H9 (cell line): ENCODE data around the gene GRID2. TPM values are rescaled to one million over a fixed set of nuclear protein-coding genes. Genes with fewer than 3 reads are reported as not detected.

Experiments
- DNase-seq: peaks from one replicate; pipeline ENCODE4 v3.0.0-alpha.2; 2017
- H2AFZ ChIP-seq: one replicate; pipeline ENCODE4 v1.6.1; 2013; ENCODE audit warnings: mild to moderate bottlenecking, low read length, control low read depth, moderate library complexity
- H2AK5ac ChIP-seq: 2 replicates; pipeline ENCODE4 v1.6.1; 2013; ENCODE audit warnings: low read length, control low read depth, mixed read lengths; ENCODE audit not compliant: insufficient read length
- H2BK120ac ChIP-seq: one replicate; pipeline ENCODE4 v1.6.1; 2013; ENCODE audit warnings: low read depth, mild to moderate bottlenecking, low read length, control low read depth, inconsistent platforms; ENCODE audit not compliant: poor library complexity, severe bottlenecking
- H2BK12ac ChIP-seq: 2 replicates; pipeline ENCODE4 v1.6.1; 2013; ENCODE audit warnings: low read length, control low read depth, mixed read lengths, low read depth; ENCODE audit not compliant: insufficient read length
- H2BK15ac ChIP-seq: 2 replicates; pipeline ENCODE4 v1.6.1; 2013; ENCODE audit warnings: low read depth, low read length, control low read depth
- H2BK20ac ChIP-seq: one replicate; pipeline ENCODE4 v1.6.1; 2013; ENCODE audit warnings: low read depth, mild to moderate bottlenecking, low read length, control low read depth, inconsistent platforms; ENCODE audit not compliant: poor library complexity, severe bottlenecking
- H2BK5ac ChIP-seq: 2 replicates; pipeline ENCODE4 v1.6.1; 2013; ENCODE audit warnings: low read length, control low read depth, mixed read lengths; ENCODE audit not compliant: insufficient read length
- H3K14ac ChIP-seq: 2 replicates; pipeline ENCODE4 v1.6.1; 2013; ENCODE audit warnings: low read length, control low read depth; ENCODE audit not compliant: insufficient read depth
- H3K18ac ChIP-seq: 2 replicates; pipeline ENCODE4 v1.6.1; 2013; ENCODE audit warnings: low read depth, mild to moderate bottlenecking, mixed read lengths, low read length, control low read depth; ENCODE audit not compliant: insufficient read length
- H3K23ac ChIP-seq: 2 replicates; pipeline ENCODE4 v1.6.1; 2013; ENCODE audit warnings: low read length, control low read depth, mixed read lengths, low read depth; ENCODE audit not compliant: insufficient read length
- H3K23me2 ChIP-seq: 2 replicates; pipeline ENCODE4 v1.6.1; 2013; ENCODE audit warnings: low read depth, mild to moderate bottlenecking, mixed read lengths, low read length, control low read depth; ENCODE audit not compliant: insufficient read length, poor library complexity, severe bottlenecking
- H3K27ac ChIP-seq: 2 replicates; pipeline ENCODE4 v1.5.1; 2013; ENCODE audit warnings: low read length, control low read depth, mixed read lengths, low read depth; ENCODE audit not compliant: insufficient read length
- H3K27me3 ChIP-seq: 2 replicates; pipeline ENCODE4 v1.6.1; 2013; ENCODE audit warnings: low read length, control low read depth, inconsistent platforms; ENCODE audit not compliant: insufficient read depth
- H3K4ac ChIP-seq: 2 replicates; pipeline ENCODE4 v1.6.1; 2013; ENCODE audit warnings: low read depth, mild to moderate bottlenecking, control low read depth, inconsistent platforms, low read length, moderate library complexity
- H3K4me1 ChIP-seq: 2 replicates; pipeline ENCODE4 v1.6.1; 2013; ENCODE audit warnings: low read length, control low read depth, inconsistent platforms; ENCODE audit not compliant: insufficient read depth
- H3K4me2 ChIP-seq: 2 replicates; pipeline ENCODE4 v1.6.1; 2013; ENCODE audit warnings: low read length, control low read depth, mixed read lengths; ENCODE audit not compliant: insufficient read length, insufficient read depth
- H3K56ac ChIP-seq: 2 replicates; pipeline ENCODE4 v1.6.1; 2013; ENCODE audit warnings: low read depth, mild to moderate bottlenecking, mixed read lengths, low read length, control low read depth; ENCODE audit not compliant: insufficient read length
- H3K79me1 ChIP-seq: 2 replicates; pipeline ENCODE4 v1.6.1; 2013; ENCODE audit warnings: low read depth, mild to moderate bottlenecking, moderate library complexity, low read length, control low read depth, inconsistent platforms; ENCODE audit not compliant: insufficient read depth, poor library complexity, severe bottlenecking
- H3K79me2 ChIP-seq: 2 replicates; pipeline ENCODE4 v1.6.1; 2013; ENCODE audit warnings: low read length, control low read depth, inconsistent platforms; ENCODE audit not compliant: insufficient read depth
- H3K9ac ChIP-seq: 2 replicates; pipeline ENCODE4 v1.6.1; 2013; ENCODE audit warnings: low read length, control low read depth, mixed read lengths; ENCODE audit not compliant: insufficient read length; ENCODE audit errors: extremely low read depth
- H3K9me3 ChIP-seq: one replicate; pipeline ENCODE4 v1.6.1; 2013; ENCODE audit warnings: low read depth, low read length, inconsistent platforms; ENCODE audit not compliant: control insufficient read depth
- H3T11ph ChIP-seq: one replicate; pipeline ENCODE4 v1.6.1; 2013; ENCODE audit warnings: mild to moderate bottlenecking, low read length, control low read depth, inconsistent platforms
- H4K20me1 ChIP-seq: one replicate; pipeline ENCODE4 v1.6.1; 2013; ENCODE audit not compliant: control insufficient read depth, insufficient read length, insufficient read depth
- H4K5ac ChIP-seq: 2 replicates; pipeline ENCODE4 v1.6.1; 2013; ENCODE audit warnings: low read depth, mild to moderate bottlenecking, mixed read lengths, low read length, control low read depth; ENCODE audit not compliant: insufficient read length
- H4K8ac ChIP-seq: replicated peaks from 2 replicates; pipeline ENCODE4 v1.6.1; 2013; ENCODE audit warnings: low read length, control low read depth, mixed read lengths, low read depth; ENCODE audit not compliant: insufficient read length
- H4K91ac ChIP-seq: 2 replicates; pipeline ENCODE4 v1.6.1; 2013; ENCODE audit warnings: low read depth, mild to moderate bottlenecking, moderate library complexity, mixed read lengths, low read length, control low read depth; ENCODE audit not compliant: insufficient read length
- H3K27ac Mint-ChIP-seq, 3 experiments: 2 replicates in 2 of 3; 3 replicates in 1 of 3; pipeline ENCODE4 v1.8.0; 2020 to 2021; ENCODE audit warnings: mixed read lengths in 3 of 3, mild to moderate bottlenecking in 1 of 3, moderate library complexity in 1 of 3
- H3K27me3 Mint-ChIP-seq: 2 replicates; pipeline ENCODE4 v1.8.0; 2021; ENCODE audit warnings: low read depth, mild to moderate bottlenecking, moderate library complexity, mixed read lengths
- H3K36me3 Mint-ChIP-seq, 3 experiments: 2 replicates in 2 of 3; 3 replicates in 1 of 3; pipeline ENCODE4 v1.8.0; 2020 to 2021; ENCODE audit warnings: low read depth in 3 of 3, mixed read lengths in 3 of 3; ENCODE audit not compliant: insufficient read depth in 1 of 3
- H3K4me1 Mint-ChIP-seq, 2 experiments: 2 replicates each; pipeline ENCODE4 v1.8.0; 2020; ENCODE audit warnings: mixed read lengths in 2 of 2
- H3K4me3 Mint-ChIP-seq, 2 experiments: 2 replicates in 1 of 2; 3 replicates in 1 of 2; pipeline ENCODE4 v1.8.0; 2020 to 2021; ENCODE audit warnings: mild to moderate bottlenecking in 2 of 2, mixed read lengths in 2 of 2, moderate library complexity in 1 of 2
- H3K9me3 Mint-ChIP-seq, 2 experiments: 2 replicates in 1 of 2; 3 replicates in 1 of 2; pipeline ENCODE4 v1.8.0; 2020; ENCODE audit warnings: mild to moderate bottlenecking in 2 of 2, mixed read lengths in 2 of 2, moderate library complexity in 1 of 2
- CTCF ChIP-seq: fragments of 200-600 bp; sonication (generic); conservative IDR thresholded peaks from 3 replicates; pipeline ENCODE4 v1.8.0; 2021; ENCODE audit warnings: antibody characterized with exemption, mild to moderate bottlenecking
- WGBS: extraction: QIAGEN DNeasy Blood & Tissue Kit; methylation state at CpG from one replicate; pipeline ENCODE4 v1.1.7; 2013; ENCODE audit warnings: missing lambda C conversion rate, low lambda C conversion rate, mixed read lengths; ENCODE audit not compliant: insufficient read length; ENCODE audit errors: extremely low coverage; 5-methylcytosine and 5-hydroxymethylcytosine counted together
- total RNA-seq: library from RNA; stranded (reverse); gene quantifications from 2 replicates; pipeline ENCODE4 v1.2.1, GENCODE V29; 2021

Gene GRID2
- total RNA-seq, 1 experiment from 2014 or later: 21.8 TPM

- Mint-ChIP-seq H3K27ac (peak overlapping the region in 2 of 3 experiments; percentile 35 to 63; a peak in 4 of 7 replicates), H3K4me3 (no peak overlapping the region), H3K9me3 (no peaks in the 10 kb centered on the region; a peak in 1 of 5 replicates), H3K4me1 (peaks cover 31 to 38% of the 10 kb centered on the region in 2 experiments), H3K27me3 (no peaks in the 10 kb centered on the region), H3K36me3 (peaks cover 1 to 11% (median 6%) of the 10 kb centered on the region in 3 experiments; a peak in 6 of 7 replicates)
- no peak for DNase-seq
- TF ChIP-seq CTCF: peak; percentile 82
- Histone ChIP-seq H3K9ac (no peak overlapping the region), H4K5ac (no peak overlapping the region), H3K79me1 (no peaks in the 10 kb centered on the region), H3K4me2 (no peak overlapping the region), H3K79me2 (no peaks in the 10 kb centered on the region), H3K23ac (no peak overlapping the region), H3K27ac (no peak overlapping the region), H4K20me1 (no peaks in the 10 kb centered on the region), H2BK120ac (no peak overlapping the region), H3K14ac (no peak overlapping the region), H3K56ac (no peak overlapping the region), H3K27me3 (no peaks in the 10 kb centered on the region), H2BK12ac (no peak overlapping the region), H2BK20ac (no peak overlapping the region), H3K18ac (no peak overlapping the region), H2AK5ac (no peak overlapping the region), H3T11ph (no peak overlapping the region), H3K23me2 (no peaks in the 10 kb centered on the region), H4K91ac (no peak overlapping the region), H3K4me1 (peaks cover 2% of the 10 kb centered on the region), H2BK5ac (no peak overlapping the region), H3K4ac (no peak overlapping the region), H2AFZ (no peak overlapping the region), H3K9me3 (no peaks in the 10 kb centered on the region), H4K8ac (no peak overlapping the region), H2BK15ac (no peak overlapping the region)
- WGBS: no CpG with 5 or more reads among the region's 1 CpG
These were observed 83.8 kb downstream of the GRID2 start for GRCh38 chr4:92387459-92388069.
